Muscle of arm (tissue), 12 donors: ENCODE data around the gene COL2A1. TPM values are rescaled to one million over a fixed set of nuclear protein-coding genes. Genes with fewer than 3 reads are reported as not detected.

Experiments used
- DNase-seq: peaks from one replicate; pipeline ENCODE4 v3.0.0-alpha.2; 2013
- polyA plus RNA-seq, 12 donors: library from polyadenylated mRNA; unstranded; fragments of 120-200 nt; gene quantifications; one replicate each; pipeline ENCODE4 v1.2.1, GENCODE V29; 2013; ENCODE audit not compliant: insufficient read length in 12 of 12

The COL2A1 gene
- polyA plus RNA-seq, 12 donors, result 13.9 to 78.9 (median 25.9) TPM; not detected in 1

GRCh38 chr12:48031135-48031960, 27.1 kb upstream of the COL2A1 start:
- no peak for DNase-seq

GRCh38 chr12:48030173-48030650, 25.9 kb upstream of the COL2A1 start:
- no peak for DNase-seq

DNA sequence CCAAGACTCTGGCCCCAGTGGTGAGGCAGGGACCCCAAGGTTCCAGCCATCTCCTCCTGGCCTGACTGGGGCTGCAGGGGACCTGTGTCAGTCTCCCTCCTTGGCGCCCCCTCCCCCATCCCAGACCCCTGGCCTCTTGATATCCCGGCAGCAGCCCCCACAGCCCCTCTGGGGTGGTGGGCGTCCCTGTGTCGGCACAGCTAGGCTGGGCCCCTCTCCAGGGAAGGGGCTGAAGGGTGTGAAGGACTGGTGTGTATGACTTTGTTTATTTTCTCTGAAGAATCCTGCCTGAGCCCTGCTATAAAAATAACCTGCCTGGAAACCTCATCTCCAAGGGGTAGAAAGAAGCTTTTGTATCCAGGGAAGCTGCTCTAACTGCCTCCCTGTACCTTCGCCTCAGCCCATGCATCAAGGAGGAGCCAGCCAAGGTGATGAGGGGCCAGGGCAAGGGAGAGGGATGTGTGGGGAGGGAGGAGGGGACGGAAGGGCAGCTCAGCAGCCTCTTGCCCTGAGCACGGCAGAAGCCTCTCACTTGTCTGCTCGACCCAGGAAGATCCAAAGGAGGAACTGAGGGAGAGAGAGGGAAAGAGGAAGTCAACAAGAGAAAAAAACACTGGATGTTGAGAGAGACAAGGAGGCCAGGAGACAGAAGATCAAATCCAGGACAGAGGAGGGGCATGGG, 25.4 kb upstream of the COL2A1 start:
- no peak for DNase-seq

DNA sequence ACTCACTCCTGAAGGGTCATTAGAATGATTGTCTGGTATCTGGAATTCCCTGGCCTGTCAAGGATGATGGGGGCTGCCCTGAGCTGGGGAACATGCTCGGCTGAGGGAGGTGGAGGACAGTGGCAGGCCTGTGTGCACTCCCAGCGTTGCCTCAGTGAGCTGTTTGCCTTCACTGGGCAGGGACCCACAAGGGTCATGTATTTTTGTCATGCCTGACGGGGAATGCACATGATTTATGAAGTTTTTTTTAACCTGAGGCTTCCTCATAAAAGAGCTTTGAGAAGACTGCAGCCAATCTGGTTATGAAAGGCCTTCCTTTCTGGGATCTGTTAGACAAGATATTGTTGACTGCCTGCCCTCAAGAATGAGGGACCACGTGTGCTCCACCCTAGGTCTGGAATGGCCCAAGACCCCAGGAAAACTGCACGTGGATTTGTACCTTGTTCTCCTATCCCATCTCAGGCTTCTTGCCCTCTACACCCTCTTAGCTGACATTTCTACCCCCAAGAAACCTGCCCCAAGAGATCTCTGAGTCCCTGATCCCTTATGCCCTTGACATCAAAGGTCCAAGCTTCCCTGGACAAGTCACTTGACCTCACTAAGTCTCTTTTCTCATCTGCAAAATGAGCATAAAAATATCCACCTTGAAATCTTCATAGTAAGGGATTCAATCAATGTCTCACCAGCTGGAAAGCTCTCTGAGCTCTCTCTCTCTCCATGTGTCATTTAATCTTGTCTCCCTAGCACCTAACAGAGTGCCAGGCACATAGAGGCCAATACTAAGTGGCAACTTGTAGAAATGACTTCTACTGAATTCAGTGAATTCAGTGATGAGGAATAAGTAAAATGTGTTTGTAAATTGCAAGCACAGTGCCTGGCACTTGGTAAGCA, 24.5 kb upstream of the COL2A1 start:
- DNase-seq, result no peak

DNA sequence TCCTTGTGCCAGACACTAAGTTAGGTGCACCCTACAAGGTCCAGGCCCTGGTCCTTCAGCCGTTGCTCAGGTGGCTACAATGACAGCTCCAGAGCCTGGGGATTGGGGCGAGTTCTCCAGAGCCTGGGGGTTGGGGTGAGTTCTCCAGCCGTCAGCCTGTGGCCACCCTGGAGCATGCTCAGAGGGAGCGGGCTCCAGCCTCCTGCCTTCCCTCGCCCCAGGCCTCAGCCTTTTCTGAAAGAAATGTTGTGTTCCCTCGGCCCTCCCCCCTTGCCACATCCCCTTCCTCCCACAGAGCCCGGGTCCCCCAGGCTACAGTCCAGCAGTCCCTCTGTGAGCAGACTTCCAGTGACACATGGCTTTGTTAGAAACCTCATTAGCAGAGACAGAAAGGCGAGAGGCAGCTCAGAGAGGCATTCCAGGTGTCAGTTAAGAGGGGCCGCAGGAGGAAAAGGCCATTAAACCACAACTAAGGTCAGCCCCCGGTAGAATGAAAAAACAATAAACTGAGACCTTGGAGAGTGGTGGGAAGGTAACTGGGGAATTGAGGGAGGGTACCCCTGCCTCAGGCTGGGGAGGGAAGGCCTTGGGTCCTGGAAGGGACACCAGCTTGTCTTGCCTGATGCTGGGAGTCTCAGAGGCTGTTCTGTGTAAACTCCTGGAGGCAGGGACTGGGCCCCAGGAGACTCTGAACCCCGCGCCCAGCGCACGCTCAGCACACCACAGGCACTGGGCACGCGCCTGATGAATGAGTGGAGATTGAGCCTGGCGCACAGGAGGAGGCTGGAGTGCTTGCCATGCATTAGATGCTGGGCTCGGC, 23.1 kb upstream of the COL2A1 start:
- no peak for DNase-seq

GRCh38 chr12:48026060-48026827, 22.0 kb upstream of the COL2A1 start:
- DNase-seq, result no peak

- DNase-seq, result no peak
These were observed 21.0 kb upstream of the COL2A1 start for GRCh38 chr12:48025281-48025680.

- no peak for DNase-seq
These were observed 20.5 kb upstream of the COL2A1 start for GRCh38 chr12:48024735-48025134.

- no peak for DNase-seq
These were observed 19.1 kb upstream of the COL2A1 start for GRCh38 chr12:48023386-48023785.

DNA sequence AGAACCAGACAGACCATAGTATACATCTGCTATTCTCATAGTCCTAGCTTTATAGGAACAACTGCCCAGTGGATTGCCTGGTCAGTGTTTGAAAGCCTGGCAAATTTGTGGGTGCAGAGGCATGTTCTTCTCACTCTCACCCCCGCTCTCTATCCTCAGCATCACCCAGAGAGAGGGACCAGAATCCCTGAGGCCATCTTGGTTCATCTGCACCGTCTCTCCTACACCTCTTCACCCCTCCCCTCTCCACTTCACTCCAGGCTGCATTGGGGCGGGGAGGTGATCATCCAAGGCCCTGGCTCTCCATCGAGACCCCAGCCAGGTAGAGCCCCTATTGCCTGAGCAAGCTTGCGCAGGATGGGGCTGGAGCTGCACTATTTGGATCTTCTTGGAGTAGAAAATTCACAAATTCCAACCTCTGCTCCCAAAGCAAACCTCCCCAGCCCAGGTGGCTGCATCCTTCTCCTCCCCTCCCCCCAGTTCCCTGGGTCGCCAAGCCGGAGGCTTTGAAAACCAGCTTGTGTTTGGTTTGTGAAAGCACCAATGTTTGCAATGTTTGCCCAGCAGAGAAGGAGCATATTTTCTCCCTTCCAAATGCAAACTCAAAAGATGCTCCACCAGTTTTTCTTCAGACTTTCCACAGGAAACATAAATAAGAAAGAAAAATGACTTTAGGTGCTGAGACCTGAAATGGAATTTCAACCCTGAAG, 18.6 kb upstream of the COL2A1 start:
- no peak for DNase-seq

- DNase-seq, result no peak
These were observed 17.9 kb upstream of the COL2A1 start for GRCh38 chr12:48022180-48022521.

DNA sequence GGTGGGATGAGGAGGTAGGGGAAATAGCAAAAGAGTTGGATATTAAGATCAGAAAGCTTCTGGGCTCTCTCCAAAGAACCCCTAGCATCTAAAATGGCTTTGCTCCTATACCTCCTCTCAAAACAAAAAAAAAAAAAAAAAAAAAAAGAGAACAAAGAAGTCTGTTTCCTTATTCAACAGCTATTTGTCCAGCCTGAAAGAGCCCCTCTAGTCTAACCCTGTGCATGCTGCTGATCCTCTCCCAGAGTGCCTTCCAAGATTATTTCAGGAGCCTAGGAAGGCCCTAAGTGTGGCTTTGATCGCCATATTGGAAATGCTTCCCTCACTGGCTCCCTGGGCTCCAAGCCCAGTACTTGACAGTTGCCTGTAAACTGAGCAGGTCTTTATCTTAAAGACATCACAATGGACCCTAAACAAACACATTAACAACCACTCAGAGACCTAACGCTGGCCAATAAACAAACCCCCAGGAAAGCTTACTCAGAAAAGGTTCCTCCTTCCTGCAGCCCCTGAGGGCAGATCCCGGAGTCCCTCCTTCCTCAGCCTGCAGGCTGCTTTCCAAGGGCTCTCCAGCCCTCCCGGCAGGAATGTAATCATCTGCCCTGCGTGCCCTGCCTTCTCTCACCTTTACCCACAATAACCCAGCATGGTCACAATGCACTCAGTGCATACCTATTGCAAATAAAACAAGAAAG, 17.4 kb upstream of the COL2A1 start:
- DNase-seq, result no peak

- DNase-seq, result no peak
These were observed 15.5 kb upstream of the COL2A1 start for GRCh38 chr12:48019639-48020265.

DNA sequence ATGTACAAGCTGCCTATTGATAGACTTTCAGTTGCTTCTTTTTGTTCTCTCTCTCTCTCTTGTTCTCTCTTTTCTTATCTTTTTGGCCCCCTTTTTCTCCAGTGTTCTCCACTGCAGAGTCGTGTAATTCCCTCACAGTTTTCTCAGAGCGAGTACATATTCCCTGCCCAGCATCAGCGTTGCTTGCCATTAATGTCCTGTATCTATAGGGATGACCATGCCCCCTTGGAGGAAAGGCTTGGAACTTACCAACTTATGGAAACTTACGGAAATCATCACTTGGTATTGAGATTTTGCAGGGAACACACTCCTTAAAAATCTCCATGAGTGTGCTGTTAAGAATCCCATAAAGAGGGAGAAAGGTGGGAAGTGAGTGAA, 14.3 kb upstream of the COL2A1 start:
- no peak for DNase-seq

DNA sequence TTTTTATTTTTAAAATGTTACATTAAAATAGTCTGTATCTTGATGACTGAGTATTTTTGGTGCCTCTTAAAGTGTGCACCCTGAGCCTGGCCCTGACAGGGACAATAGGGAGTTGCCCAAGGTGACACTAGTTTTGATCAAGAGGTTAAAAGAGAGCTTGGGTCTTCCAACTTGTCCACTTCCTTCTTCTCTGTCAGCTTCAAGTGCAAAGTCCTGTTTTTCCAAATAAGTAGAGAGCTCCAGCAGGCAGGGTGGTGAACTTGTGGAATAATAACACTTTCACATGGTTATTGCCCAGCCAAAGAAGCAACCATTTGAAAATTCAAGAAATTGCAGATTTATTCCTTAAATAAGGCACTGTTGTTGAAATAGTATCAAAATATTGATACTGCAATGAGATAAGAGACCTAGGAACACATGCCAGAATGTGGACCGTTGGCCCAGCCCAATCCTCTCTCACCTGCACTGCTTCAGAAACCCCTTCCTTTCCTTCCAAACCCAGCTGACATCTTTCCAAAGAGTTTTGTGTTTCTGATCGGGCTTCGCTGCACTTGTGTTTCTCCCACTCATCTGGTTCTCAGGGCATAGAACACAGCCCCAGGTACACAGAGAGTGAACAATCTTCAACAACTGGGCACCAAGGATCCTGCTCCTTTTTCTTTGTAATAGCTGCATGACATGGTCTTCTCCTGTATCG, 13.8 kb upstream of the COL2A1 start:
- no peak for DNase-seq

GRCh38 chr12:48017496-48017895, 13.2 kb upstream of the COL2A1 start:
- DNase-seq, result no peak

GRCh38 chr12:48016373-48017020, 12.2 kb upstream of the COL2A1 start:
- DNase-seq, result no peak

DNA sequence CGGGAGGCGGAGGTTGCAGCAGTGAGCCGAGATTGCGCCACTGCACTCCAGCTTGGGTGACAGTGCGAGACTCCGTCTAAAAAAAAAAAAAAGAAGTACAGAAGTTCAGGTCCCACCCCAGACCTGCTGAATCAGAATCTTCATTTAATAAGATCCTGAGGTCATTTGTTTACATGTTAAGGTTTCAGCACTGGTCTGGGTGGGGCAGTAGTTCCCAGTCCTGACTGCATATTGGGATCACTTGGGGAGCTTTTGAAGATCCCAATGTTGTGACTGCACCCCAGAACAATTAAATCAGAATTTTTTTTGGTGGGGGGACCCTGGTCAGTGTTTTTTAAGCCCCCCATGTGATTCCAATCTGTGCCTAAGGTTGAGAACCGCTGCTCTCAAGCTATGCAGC, 11.7 kb upstream of the COL2A1 start:
- no peak for DNase-seq
